ENCODE results near the gene UNC13C. TPM values are rescaled to one million over a fixed set of nuclear protein-coding genes. Genes with fewer than 3 reads are reported as not detected.

Gene UNC13C
- total and polyA plus RNA-seq, 10 of the 15 experiments (the other 5 are each of a cell fraction or from before 2014, with no cell fraction given): 9.9 to 81.3 (median 25.0) TPM

DNA sequence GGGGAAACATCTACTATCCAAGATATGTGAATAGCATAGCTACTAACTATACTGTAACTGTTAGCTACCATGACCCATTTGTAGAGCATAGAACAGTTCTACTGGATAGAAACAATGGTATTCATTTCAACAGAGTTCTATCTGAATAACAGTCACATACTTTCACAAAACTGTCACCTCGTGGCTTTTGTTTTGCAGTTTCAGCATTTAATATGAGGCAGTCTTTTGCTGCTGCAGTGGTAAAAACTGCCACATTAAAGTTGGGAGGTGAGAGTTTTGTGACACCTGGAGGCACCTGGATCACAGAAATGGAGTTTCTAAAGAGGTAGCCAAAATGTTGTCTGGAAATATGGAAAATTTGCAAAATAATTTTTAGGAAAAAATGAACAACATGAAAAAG lies 578.0 kb downstream of the UNC13C start (continued):
- TF ChIP-seq PRDM15 (CRISPR knock-in tag; IDR thresholded peaks at IDR 0.05): no peak
- TF ChIP-seq CEBPB (IDR thresholded peaks at IDR 0.05; ENCODE audit: borderline replicate concordance in 1 of 2, low read depth in 2 of 2, low read length in 2 of 2): no peak
- TF ChIP-seq BCL3 (IDR thresholded peaks at IDR 0.05; ENCODE audit: borderline replicate concordance, insufficient read depth, low read depth, low read length, poor library complexity, severe bottlenecking): no peak
- no peak for TF ChIP-seq SMAD1 (IDR thresholded peaks at IDR 0.05; ENCODE audit: low read depth, partially characterized antibody)
- TF ChIP-seq MXI1 (IDR thresholded peaks at IDR 0.05; ENCODE audit: low read depth, low read length): no peak
- no peak for TF ChIP-seq YBX1 (IDR thresholded peaks at IDR 0.05)
- TF ChIP-seq SIN3A (IDR thresholded peaks at IDR 0.05; ENCODE audit: low read depth, low read length): no peak
- TF ChIP-seq USF2 (IDR thresholded peaks at IDR 0.05; ENCODE audit: borderline replicate concordance, low read depth, low read length): no peak
- no peak for TF ChIP-seq IKZF2 (IDR thresholded peaks at IDR 0.05)

Measured in GM12878 (cell line).